ENCODE data around the gene CPPED1. TPM values are rescaled to one million over a fixed set of nuclear protein-coding genes. Genes with fewer than 3 reads are reported as not detected.
"Not testable (repeated sequence)": the region's sequence is repeated elsewhere in the genome, so short reads cannot be mapped to it uniquely, and the experiment has no call there.

Gene CPPED1
- total RNA-seq, 4 donors from 2014 or later: 10.4 to 18.9 (median 16.0) TPM

- peaks cover 0 to 35% (median 6%) of the 10 kb centered on the region in 4 donors for H3K4me1 ChIP-seq
- H3K27me3 ChIP-seq: no peaks in the 10 kb centered on the region
- no peak overlapping the region for H3K4me3 ChIP-seq
- TF ChIP-seq EP300 (IDR thresholded peaks at IDR 0.05) (no peak), POLR2A (IDR thresholded peaks at IDR 0.05) (no peak)
- TF ChIP-seq, protein P1, sequence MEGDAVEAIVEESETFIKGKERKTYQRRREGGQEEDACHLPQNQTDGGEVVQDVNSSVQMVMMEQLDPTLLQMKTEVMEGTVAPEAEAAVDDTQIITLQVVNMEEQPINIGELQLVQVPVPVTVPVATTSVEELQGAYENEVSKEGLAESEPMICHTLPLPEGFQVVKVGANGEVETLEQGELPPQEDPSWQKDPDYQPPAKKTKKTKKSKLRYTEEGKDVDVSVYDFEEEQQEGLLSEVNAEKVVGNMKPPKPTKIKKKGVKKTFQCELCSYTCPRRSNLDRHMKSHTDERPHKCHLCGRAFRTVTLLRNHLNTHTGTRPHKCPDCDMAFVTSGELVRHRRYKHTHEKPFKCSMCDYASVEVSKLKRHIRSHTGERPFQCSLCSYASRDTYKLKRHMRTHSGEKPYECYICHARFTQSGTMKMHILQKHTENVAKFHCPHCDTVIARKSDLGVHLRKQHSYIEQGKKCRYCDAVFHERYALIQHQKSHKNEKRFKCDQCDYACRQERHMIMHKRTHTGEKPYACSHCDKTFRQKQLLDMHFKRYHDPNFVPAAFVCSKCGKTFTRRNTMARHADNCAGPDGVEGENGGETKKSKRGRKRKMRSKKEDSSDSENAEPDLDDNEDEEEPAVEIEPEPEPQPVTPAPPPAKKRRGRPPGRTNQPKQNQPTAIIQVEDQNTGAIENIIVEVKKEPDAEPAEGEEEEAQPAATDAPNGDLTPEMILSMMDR (IDR thresholded peaks at IDR 0.05): no peak
- no peak for DNase-seq (ENCODE audit: low spot score in 2 of 2)
- H3K9me3 ChIP-seq: no peaks in the 10 kb centered on the region
- no peaks in the 10 kb centered on the region for H3K36me3 ChIP-seq
- no peak overlapping the region for H3K27ac ChIP-seq
- 93 to 94% methylated on average over 5 of the region's 5 CpGs for WGBS, 2 donors
Observed at GRCh38 chr16:12796498-12796897, 7.2 kb downstream of the CPPED1 start.

- Histone ChIP-seq H3K4me1 (peaks cover 0 to 19% (median 2%) of the 10 kb centered on the region in 4 donors), H3K9me3 (no peaks in the 10 kb centered on the region), H3K27ac (no peak overlapping the region), H3K36me3 (no peaks in the 10 kb centered on the region), H3K27me3 (no peaks in the 10 kb centered on the region), H3K4me3 (no peak overlapping the region)
- WGBS, 2 donors: 83 to 89% methylated on average over 12 of the region's 12 CpGs
- no peak for DNase-seq (ENCODE audit: low spot score in 2 of 2)
- no peak for TF ChIP-seq POLR2A (IDR thresholded peaks at IDR 0.05)
- TF ChIP-seq, protein P1 (IDR thresholded peaks at IDR 0.05): no peak
- no peak for TF ChIP-seq EP300 (IDR thresholded peaks at IDR 0.05)
Observed at GRCh38 chr16:12794486-12795387, 8.9 kb downstream of the CPPED1 start.

DNA sequence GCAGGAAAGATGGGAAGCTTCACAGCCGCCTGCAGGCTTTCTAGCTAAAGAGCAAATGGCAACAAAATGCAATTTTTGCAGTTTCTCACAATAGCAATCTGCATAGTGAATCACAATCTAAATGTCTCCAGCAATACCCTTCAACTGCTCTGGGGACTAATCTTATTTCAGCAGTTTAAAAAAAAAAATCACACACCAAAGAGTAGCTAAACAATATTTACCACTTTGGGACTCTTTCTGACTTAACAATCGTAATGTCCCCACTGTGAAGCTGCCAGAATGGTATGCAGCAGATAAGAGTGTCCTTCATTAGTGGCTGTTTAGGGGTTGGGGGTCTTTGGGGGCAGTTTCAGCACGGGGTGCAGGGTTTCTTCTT lies 9.8 kb downstream of the CPPED1 start:
- H3K36me3 ChIP-seq: no peaks in the 10 kb centered on the region
- no peaks in the 10 kb centered on the region for H3K9me3 ChIP-seq
- H3K4me3 ChIP-seq: no peak overlapping the region
- 53 to 64% methylated on average over 3 of the region's 3 CpGs for whole genome bisulfite sequencing, 2 donors
- TF ChIP-seq POLR2A (IDR thresholded peaks at IDR 0.05): no peak
- TF ChIP-seq EP300 (IDR thresholded peaks at IDR 0.05): no peak
- TF ChIP-seq, protein P1 (IDR thresholded peaks at IDR 0.05): no peak
- H3K4me1 ChIP-seq: peaks cover 0 to 16% (median under 1%) of the 10 kb centered on the region in 4 donors
- no peaks in the 10 kb centered on the region for H3K27me3 ChIP-seq
- DNase-seq (ENCODE audit: low spot score in 2 of 2): no peak
- H3K27ac ChIP-seq: no peak overlapping the region

- Histone ChIP-seq H3K4me3 (no peak overlapping the region), H3K4me1 (peaks cover 0 to 10% (median 0%) of the 10 kb centered on the region in 4 donors), H3K27ac (no peak overlapping the region), H3K36me3 (peaks cover 0 to 3% (median 0%) of the 10 kb centered on the region in 3 donors), H3K9me3 (no peaks in the 10 kb centered on the region), H3K27me3 (no peaks in the 10 kb centered on the region)
- 89% methylated on average over 9 of the region's 9 CpGs for WGBS, 2 donors
- TF ChIP-seq EP300 (IDR thresholded peaks at IDR 0.05): no peak
- TF ChIP-seq POLR2A (IDR thresholded peaks at IDR 0.05): no peak
- TF ChIP-seq, protein P1 (IDR thresholded peaks at IDR 0.05): no peak
- DNase-seq (ENCODE audit: low spot score in 2 of 2): no peak
Observed at GRCh38 chr16:12793120-12793864, 10.4 kb downstream of the CPPED1 start.

GRCh38 chr16:12792528-12792927 lies 11.2 kb downstream of the CPPED1 start:
- DNase-seq (ENCODE audit: low spot score in 2 of 2); H3K27ac ChIP-seq; H3K4me1 ChIP-seq; H3K9me3 ChIP-seq; H3K4me3 ChIP-seq; H3K27me3 ChIP-seq: not testable (repeated sequence)
- 95 to 96% methylated on average over 5 of the region's 5 CpGs for WGBS, 2 donors
- peaks cover 0 to 10% (median 0%) of the 10 kb centered on the region in 3 donors for H3K36me3 ChIP-seq

Data from tibial nerve (tissue), 4 donors.